Astrocyte (in vitro differentiated cells and primary cell): ENCODE measurements around the gene LAMB2. TPM values are rescaled to one million over a fixed set of nuclear protein-coding genes. Genes with fewer than 3 reads are reported as not detected.

Experiments
- DNase-seq: peaks from one replicate; pipeline ENCODE4 v3.0.0-alpha.2; 2010; ENCODE audit warnings: low read depth
- FAIRE-seq: peaks from 2 replicates; lab custom pipeline; 2011; peaks lifted over from hg19 to GRCh38; lab: Jason Lieb, UNC
- H2AFZ ChIP-seq: 2 replicates; pipeline ENCODE4 v1.6.0; 2012; ENCODE audit warnings: low read depth, low read length, inconsistent platforms
- H3K27ac ChIP-seq: 2 replicates; pipeline ENCODE4 v1.5.1; 2011; ENCODE audit warnings: low read depth, low read length, inconsistent platforms
- H3K27me3 ChIP-seq: 2 replicates; pipeline ENCODE4 v1.6.0; 2011; ENCODE audit warnings: low read length, inconsistent platforms; ENCODE audit not compliant: insufficient read depth
- H3K36me3 ChIP-seq: 2 replicates; pipeline ENCODE4 v1.5.1; 2011; ENCODE audit warnings: low read length, inconsistent platforms; ENCODE audit not compliant: insufficient read depth
- H3K4me1 ChIP-seq: 2 replicates; pipeline ENCODE4 v1.5.1; 2011; ENCODE audit warnings: low read length, inconsistent platforms; ENCODE audit not compliant: insufficient read depth
- H3K4me2 ChIP-seq: 2 replicates; pipeline ENCODE4 v1.6.0; 2012; ENCODE audit warnings: low read length, inconsistent platforms
- H3K4me3 ChIP-seq: 2 replicates; pipeline ENCODE4 v1.5.1; 2011; ENCODE audit warnings: low read depth, mild to moderate bottlenecking, low read length, inconsistent platforms; ENCODE audit not compliant: insufficient read depth
- H3K79me2 ChIP-seq: 2 replicates; pipeline ENCODE4 v1.6.0; 2012; ENCODE audit warnings: mild to moderate bottlenecking, low read length, inconsistent platforms; ENCODE audit not compliant: insufficient read depth
- H3K9ac ChIP-seq: 2 replicates; pipeline ENCODE4 v1.6.0; 2012; ENCODE audit warnings: mild to moderate bottlenecking, low read length, inconsistent platforms
- H3K9me3 ChIP-seq: 2 replicates; pipeline ENCODE4 v1.5.1; 2012; ENCODE audit warnings: low read depth, mild to moderate bottlenecking, low read length, inconsistent platforms; ENCODE audit not compliant: insufficient read depth
- H4K20me1 ChIP-seq: 2 replicates; pipeline ENCODE4 v1.6.0; 2012; ENCODE audit warnings: low read length, inconsistent platforms; ENCODE audit not compliant: insufficient read depth
- H3K27ac Mint-ChIP-seq: one replicate; pipeline ENCODE4 v1.8.0; 2021; ENCODE audit warnings: mild to moderate bottlenecking, mixed read lengths; ENCODE audit not compliant: unreplicated experiment
- H3K27me3 Mint-ChIP-seq: one replicate; pipeline ENCODE4 v1.8.0; 2021; ENCODE audit warnings: low read depth, mixed read lengths; ENCODE audit not compliant: unreplicated experiment
- H3K36me3 Mint-ChIP-seq: one replicate; pipeline ENCODE4 v1.8.0; 2021; ENCODE audit warnings: low read depth, mixed read lengths; ENCODE audit not compliant: unreplicated experiment
- H3K4me1 Mint-ChIP-seq: one replicate; pipeline ENCODE4 v1.8.0; 2021; ENCODE audit warnings: low read depth, mixed read lengths; ENCODE audit not compliant: unreplicated experiment
- H3K4me3 Mint-ChIP-seq: one replicate; pipeline ENCODE4 v1.8.0; 2021; ENCODE audit warnings: mild to moderate bottlenecking, moderate library complexity, mixed read lengths; ENCODE audit not compliant: unreplicated experiment
- H3K9me3 Mint-ChIP-seq: one replicate; pipeline ENCODE4 v1.8.0; 2021; ENCODE audit warnings: mild to moderate bottlenecking, mixed read lengths; ENCODE audit not compliant: unreplicated experiment
- CTCF ChIP-seq: IDR thresholded peaks from 2 replicates; pipeline ENCODE4 v1.5.1; 2011; ENCODE audit warnings: low read depth, mild to moderate bottlenecking, inconsistent platforms, low read length, moderate library complexity; ENCODE audit not compliant: insufficient read depth
- EZH2 ChIP-seq: IDR thresholded peaks from 2 replicates; pipeline ENCODE4 v1.6.1; 2012; ENCODE audit warnings: mild to moderate bottlenecking, low read length, inconsistent platforms; ENCODE audit not compliant: insufficient read depth
- total RNA-seq: library from RNA; stranded (reverse); gene quantifications from 2 replicates; pipeline ENCODE4 v1.2.1, GENCODE V29; 2021

The LAMB2 gene
- total RNA-seq, 1 donor from 2014 or later = 344 TPM

- peaks cover 45% of the 10 kb centered on the region for H3K36me3 ChIP-seq
- H3K9me3 ChIP-seq = no peaks in the 10 kb centered on the region
- H3K79me2 ChIP-seq = peaks cover 23% of the 10 kb centered on the region
- Mint-ChIP-seq H3K9me3 (no peaks in the 10 kb centered on the region), H3K4me3 (peak overlapping the region; percentile 92), H3K36me3 (peaks cover 23% of the 10 kb centered on the region), H3K27me3 (no peaks in the 10 kb centered on the region), H3K27ac (no peak overlapping the region), H3K4me1 (peaks cover 8% of the 10 kb centered on the region)
- peaks cover 38% of the 10 kb centered on the region for H4K20me1 ChIP-seq
- peaks cover 14% of the 10 kb centered on the region for H3K4me1 ChIP-seq
- H3K27ac ChIP-seq = peak overlapping the region; percentile 83
- H3K4me3 ChIP-seq = peak overlapping the region; percentile 66
- DNase-seq (no peak), FAIRE-seq (no peak)
- H3K9ac ChIP-seq = peak overlapping the region; percentile 92
- H2AFZ ChIP-seq = no peak overlapping the region
- TF ChIP-seq EZH2 (no peak), CTCF (no peak)
- peak overlapping the region; percentile 91 for H3K4me2 ChIP-seq
- no peaks in the 10 kb centered on the region for H3K27me3 ChIP-seq
Measured at GRCh38 chr3:49121132-49121736, 11.6 kb downstream of the LAMB2 start.

- H3K4me2 ChIP-seq = peak within 1 kb of the TSS; percentile 91
- no peaks in the 10 kb centered on the region for H3K9me3 ChIP-seq
- DNase-seq (peak; percentile 83), FAIRE-seq (no peak)
- H3K36me3 ChIP-seq = peaks cover 44% of the 10 kb centered on the region
- peak within 1 kb of the TSS; percentile 92 for H3K9ac ChIP-seq
- Mint-ChIP-seq H3K27me3 (no peaks in the 10 kb centered on the region), H3K9me3 (no peaks in the 10 kb centered on the region), H3K4me1 (peaks cover 8% of the 10 kb centered on the region), H3K4me3 (peak within 1 kb of the TSS; percentile 92), H3K36me3 (peaks cover 26% of the 10 kb centered on the region), H3K27ac (peak within 1 kb of the TSS; percentile 89)
- TF ChIP-seq EZH2 (no peak), CTCF (no peak)
- H3K4me3 ChIP-seq = peak within 1 kb of the TSS; percentile 66
- H3K27ac ChIP-seq = peak within 1 kb of the TSS; percentile 83
- peak within 1 kb of the TSS; percentile 78 for H2AFZ ChIP-seq
- H3K79me2 ChIP-seq = peaks cover 23% of the 10 kb centered on the region
- H3K27me3 ChIP-seq = no peaks in the 10 kb centered on the region
- peaks cover 32% of the 10 kb centered on the region for H4K20me1 ChIP-seq
- peaks cover 14% of the 10 kb centered on the region for H3K4me1 ChIP-seq
Measured at GRCh38 chr3:49120438-49121131, 12.3 kb downstream of the LAMB2 start, which contains the start of gene USP19. Gene USP19, minus strand, starts transcription at chr3:49120823. Its CDS starts 1,678 bp downstream, at chr3:49119145.
